ENCODE measurements around the gene NUMA1.

The NUMA1 gene

GRCh38 chr11:72080326-72081183, at the start of gene NUMA1, which contains the start of gene LRRC51:
Gene NUMA1, minus strand, starts transcription at chr11:72080542. Its CDS starts 44,599 bp downstream, at chr11:72035943.
Gene LRRC51, plus strand, starts transcription at chr11:72080850. Its CDS starts 8,234 bp downstream, at chr11:72089084.
- peak; percentile 97 to 99 (median 98) for DNase-seq (ENCODE audit: low read depth in 2 of 3, low spot score in 1 of 3)

GRCh38 chr11:72129381-72129780, 49.0 kb upstream of the NUMA1 start:
- DNase-seq (ENCODE audit: low read depth in 2 of 3, low spot score in 1 of 3), result no peak

- no peak for DNase-seq (ENCODE audit: low read depth in 2 of 3, low spot score in 1 of 3)
These were observed 47.6 kb upstream of the NUMA1 start for GRCh38 chr11:72127923-72128322.

- no peak for DNase-seq (ENCODE audit: low read depth in 2 of 3, low spot score in 1 of 3)
These were observed 45.6 kb upstream of the NUMA1 start for GRCh38 chr11:72125956-72126355.

GRCh38 chr11:72124046-72124445, 43.7 kb upstream of the NUMA1 start:
- DNase-seq (ENCODE audit: low read depth in 2 of 3, low spot score in 1 of 3), result no peak

GRCh38 chr11:72123117-72123653, 42.8 kb upstream of the NUMA1 start:
- no peak for DNase-seq (ENCODE audit: low read depth in 2 of 3, low spot score in 1 of 3)

GRCh38 chr11:72122607-72123006, 42.3 kb upstream of the NUMA1 start:
- no peak for DNase-seq (ENCODE audit: low read depth in 2 of 3, low spot score in 1 of 3)

GRCh38 chr11:72120930-72121329, 40.6 kb upstream of the NUMA1 start:
- no peak for DNase-seq (ENCODE audit: low read depth in 2 of 3, low spot score in 1 of 3)

GRCh38 chr11:72119198-72119597, 38.9 kb upstream of the NUMA1 start:
- DNase-seq (ENCODE audit: low read depth in 2 of 3, low spot score in 1 of 3), result no peak

- DNase-seq (ENCODE audit: low read depth in 2 of 3, low spot score in 1 of 3), result no peak
These were observed 35.8 kb upstream of the NUMA1 start for GRCh38 chr11:72116019-72116755.

- no peak for DNase-seq (ENCODE audit: low read depth in 2 of 3, low spot score in 1 of 3)
These were observed 34.2 kb upstream of the NUMA1 start for GRCh38 chr11:72114570-72114969.

- no peak for DNase-seq (ENCODE audit: low read depth in 2 of 3, low spot score in 1 of 3)
These were observed 32.9 kb upstream of the NUMA1 start for GRCh38 chr11:72112978-72113808.

- peak; percentile 98 to 99 (median 98) for DNase-seq (ENCODE audit: low read depth in 2 of 3, low spot score in 1 of 3)
These were observed 32.0 kb upstream of the NUMA1 start, which contains the start of gene ANAPC15 for GRCh38 chr11:72112143-72112977. Gene ANAPC15, minus strand, starts transcription at chr11:72112695. Its CDS starts 1,419 bp downstream, at chr11:72111276.

GRCh38 chr11:72111300-72112142, 31.2 kb upstream of the NUMA1 start:
- DNase-seq (ENCODE audit: low read depth in 2 of 3, low spot score in 1 of 3), result no peak

GRCh38 chr11:72105888-72106287, 25.5 kb upstream of the NUMA1 start, which contains the start of gene TOMT:
Gene TOMT, plus strand, starts transcription at chr11:72105924. Its CDS starts 28 bp downstream, at chr11:72105952.
- no peak for DNase-seq (ENCODE audit: low read depth in 2 of 3, low spot score in 1 of 3)

GRCh38 chr11:72103754-72104167, 23.4 kb upstream of the NUMA1 start:
- no peak for DNase-seq (ENCODE audit: low read depth in 2 of 3, low spot score in 1 of 3)

GRCh38 chr11:72102946-72103753, 22.8 kb upstream of the NUMA1 start, which contains the start of gene LAMTOR1:
Gene LAMTOR1, minus strand, starts transcription at chr11:72103297. Its CDS starts 73 bp downstream, at chr11:72103224.
- DNase-seq (ENCODE audit: low read depth in 2 of 3, low spot score in 1 of 3), result peak; percentile 97 to 99 (median 98)

- DNase-seq (ENCODE audit: low read depth in 2 of 3, low spot score in 1 of 3), result no peak
These were observed 22.2 kb upstream of the NUMA1 start for GRCh38 chr11:72102631-72102945.
